K562 (cell line): ENCODE results near the gene PEAR1. TPM values are rescaled to one million over a fixed set of nuclear protein-coding genes. Genes with fewer than 3 reads are reported as not detected.
A peak's percentile ranks its signal among the peaks of the same experiment; 100 is the strongest.

ENCODE experiments used
- BCL6 ChIP-seq: fragments of 250-450 bp; sonication (Bioruptor Pico); IDR thresholded peaks from 2 replicates; pipeline ENCODE4 v1.4.0; 2020
- BRD4 ChIP-seq: fragments of 200-600 bp; sonication (generic); IDR thresholded peaks from 2 replicates; pipeline ENCODE4 v1.6.1; 2017; ENCODE audit warnings: inconsistent platforms
- CCAR2 ChIP-seq: fragments of 200-400 bp; formaldehyde crosslinking; IDR thresholded peaks from 2 replicates; pipeline ENCODE4 v1.6.1; 2017; ENCODE audit warnings: mild to moderate bottlenecking, low read depth, low read length
- CCNT2 ChIP-seq: IDR thresholded peaks from 2 replicates; pipeline ENCODE4 v1.6.1; 2011; ENCODE audit warnings: borderline replicate concordance, low read depth, mild to moderate bottlenecking, moderate library complexity, mixed read lengths, low read length; ENCODE audit not compliant: insufficient read length; ENCODE audit errors: extremely low read depth
- CEBPZ ChIP-seq: fragments of 150-350 bp; IDR thresholded peaks from 2 replicates; pipeline ENCODE4 v1.6.1; 2014; ENCODE audit warnings: low read depth, mild to moderate bottlenecking, low read length, borderline replicate concordance
- ELF2 ChIP-seq: fragments of 250-450 bp; sonication (Bioruptor Pico); IDR thresholded peaks from 2 replicates; pipeline ENCODE4 v1.5.0; 2021; ENCODE audit warnings: mild to moderate bottlenecking
- EP300 ChIP-seq: IDR thresholded peaks from 2 replicates; pipeline ENCODE4 v1.6.1; 2012; ENCODE audit warnings: low read length, improper control_type of control experiment
- HINFP ChIP-seq: fragments of 450-650 bp; conservative IDR thresholded peaks from 2 replicates; pipeline ENCODE4 v1.6.1; 2016; ENCODE audit warnings: missing genetic modification characterization, low read depth, mild to moderate bottlenecking, control low read depth, missing compliant biosample characterization
- KDM5B ChIP-seq: fragments of 200-600 bp; sonication (generic); IDR thresholded peaks from 2 replicates; pipeline ENCODE4 v1.6.1; 2012; ENCODE audit warnings: low read depth, mild to moderate bottlenecking, moderate library complexity, low read length, control low read depth, inconsistent platforms; ENCODE audit not compliant: insufficient replicate concordance
- NCOA6 ChIP-seq: fragments of 450-650 bp; IDR thresholded peaks from 2 replicates; pipeline ENCODE4 v1.6.1; 2017; ENCODE audit warnings: mild to moderate bottlenecking
- PCBP1 ChIP-seq: fragments of 200-400 bp; formaldehyde crosslinking; IDR thresholded peaks from 2 replicates; pipeline ENCODE4 v1.6.1; 2018; ENCODE audit warnings: mild to moderate bottlenecking, low read depth, low read length; ENCODE audit not compliant: poor library complexity, severe bottlenecking
- POLR2G ChIP-seq: fragments of 200-400 bp; formaldehyde crosslinking; IDR thresholded peaks from 2 replicates; pipeline ENCODE4 v1.6.1; 2017; ENCODE audit warnings: low read depth, mild to moderate bottlenecking, antibody characterized with exemption, low read length, moderate library complexity
- PURB ChIP-seq: sonication (generic); formaldehyde crosslinking; IDR thresholded peaks from 2 replicates; pipeline ENCODE4 v1.9.0; 2021; ENCODE audit warnings: low read depth, mild to moderate bottlenecking, missing genetic modification reagents
- RBM34 ChIP-seq: fragments of 200-400 bp; formaldehyde crosslinking; IDR thresholded peaks from 2 replicates; pipeline ENCODE4 v1.6.1; 2018; ENCODE audit warnings: low read length, borderline replicate concordance; ENCODE audit not compliant: insufficient read depth
- SOX6 ChIP-seq: fragments of 450-650 bp; IDR thresholded peaks from 2 replicates; pipeline ENCODE4 v1.6.1; 2014; ENCODE audit warnings: mild to moderate bottlenecking
- TEAD1 ChIP-seq, 2 experiments: fragments of 450-650 bp in 1 of 2; sonication (generic) in 1 of 2; formaldehyde crosslinking; IDR thresholded peaks; 2 replicates each; pipeline versions ENCODE4 v1.4.0 to v1.8.0; 2020 to 2022; ENCODE audit warnings: mild to moderate bottlenecking in 2 of 2, missing genetic modification reagents in 1 of 2
- ZBTB7A ChIP-seq: IDR thresholded peaks from 2 replicates; pipeline ENCODE4 v1.6.1; 2011; ENCODE audit warnings: low read depth, mild to moderate bottlenecking, low read length, moderate library complexity, borderline replicate concordance; ENCODE audit not compliant: control insufficient read depth
- ZKSCAN3 ChIP-seq: fragments of 250-450 bp; sonication (Bioruptor Pico); IDR thresholded peaks from 2 replicates; pipeline ENCODE4 v1.4.0; 2020
- ZNF121 ChIP-seq: sonication (generic); formaldehyde crosslinking; conservative IDR thresholded peaks from 2 replicates; pipeline ENCODE4 v1.8.0; 2022; ENCODE audit warnings: missing genetic modification reagents
- ZNF212 ChIP-seq: fragments of 450-650 bp; formaldehyde crosslinking; IDR thresholded peaks from 2 replicates; pipeline ENCODE4 v1.4.0; 2020; ENCODE audit warnings: mild to moderate bottlenecking
- ZNF395 ChIP-seq: fragments of 200-800 bp; sonication (Bioruptor generic); IDR thresholded peaks from 2 replicates; pipeline ENCODE4 v1.6.1; 2017; ENCODE audit warnings: missing genetic modification characterization, missing compliant biosample characterization
- ZNF780A ChIP-seq: fragments of 250-450 bp; sonication (Bioruptor Pico); IDR thresholded peaks from 2 replicates; pipeline ENCODE4 v1.5.0; 2021; ENCODE audit warnings: mild to moderate bottlenecking
- polyA plus RNA-seq, 8 experiments: library from polyadenylated mRNA; depleted of rRNA in 4 of 8; stranded (reverse) in 5 of 8; unstranded in 3 of 8; fragments of >200 nt; fragmentation: Nextera tagmentation in 2 of 8; fragmentation: Illumina TruSeq in 1 of 8; extraction: Ambion mirVana in 2 of 8; extraction: Trizol in 1 of 8; gene quantifications; 2 replicates each; pipeline versions ENCODE4 v1.2.1 to v1.2.3, GENCODE V29; 2011 to 2014; ENCODE audit warnings: inconsistent platforms in 1 of 8, missing spikeins in 1 of 8
- total RNA-seq, 7 experiments: library from RNA; depleted of rRNA in 6 of 7; stranded (reverse); fragments of >200 nt in 6 of 7; fragmentation: Illumina TruSeq in 2 of 7; extraction: Trizol in 2 of 7; gene quantifications; 2 replicates each; pipeline versions ENCODE4 v1.2.1 to v1.2.3, GENCODE V29; 2011 to 2021; ENCODE audit warnings: low replicate concordance in 1 of 7

PEAR1 gene
- total and polyA plus RNA-seq, 9 of the 15 experiments (the other 6 are each of a cell fraction or from before 2014, with no cell fraction given), result 0.87 to 13.9 (median 6.1) TPM

GRCh38 chr1:156860628-156861423, 32.7 kb upstream of the PEAR1 start, which contains the start of gene NTRK1 (continued):
- TF ChIP-seq ZNF780A (CRISPR knock-in tag) (no peak), CCAR2 (no peak), ZNF121 (CRISPR knock-in tag) (no peak), ZNF212 (CRISPR knock-in tag) (no peak), ZKSCAN3 (CRISPR knock-in tag) (no peak), HINFP (tag) (no peak), ZBTB7A (peak; percentile 61; the same call in 1 of the 2 replicates), NCOA6 (0 out of 2 replicates have a peak, but pooled peaks have one; percentile 31), TEAD1 (CRISPR knock-in tag; IDR thresholded peaks at IDR 0.05) (0 out of 4 replicates have a peak, but pooled peaks of 1 of the 2 experiments have one; percentile 21), BCL6 (CRISPR knock-in tag) (no peak), EP300 (no peak), CEBPZ (no peak), BRD4 (no peak), RBM34 (no peak), ZNF395 (no peak), CCNT2 (peak; percentile 25), ELF2 (CRISPR knock-in tag) (no peak), POLR2G (peak; percentile 71), PURB (no peak), PCBP1 (peak; percentile 40), SOX6 (no peak), KDM5B (peak; percentile 19)
